HG02798 (cell line): Measurements from ENCODE around the gene HIF1A.
"Not testable (repeated sequence)": the region's sequence is repeated elsewhere in the genome, so short reads cannot be mapped to it uniquely, and the experiment has no call there.

Experiments used
- ATAC-seq: cut with Tn5 transposase; IDR thresholded peaks from one replicate; pipeline ENCODE4 v1.9.1; 2021; ENCODE audit warnings: mild to moderate bottlenecking; ENCODE audit not compliant: unreplicated experiment, poor library complexity

The HIF1A gene

GRCh38 chr14:61694830-61695694 is at the start of gene HIF1A:
TSS of gene HIF1A (plus strand) at chr14:61695513. CDS start at chr14:61695805, 292 bp downstream.
- ATAC-seq = peak; percentile 96

- ATAC-seq = no peak
Measured at GRCh38 chr14:61646366-61647116, 48.8 kb upstream of the HIF1A start.

GRCh38 chr14:61647704-61648103 is 47.6 kb upstream of the HIF1A start:
- no peak for ATAC-seq

DNA sequence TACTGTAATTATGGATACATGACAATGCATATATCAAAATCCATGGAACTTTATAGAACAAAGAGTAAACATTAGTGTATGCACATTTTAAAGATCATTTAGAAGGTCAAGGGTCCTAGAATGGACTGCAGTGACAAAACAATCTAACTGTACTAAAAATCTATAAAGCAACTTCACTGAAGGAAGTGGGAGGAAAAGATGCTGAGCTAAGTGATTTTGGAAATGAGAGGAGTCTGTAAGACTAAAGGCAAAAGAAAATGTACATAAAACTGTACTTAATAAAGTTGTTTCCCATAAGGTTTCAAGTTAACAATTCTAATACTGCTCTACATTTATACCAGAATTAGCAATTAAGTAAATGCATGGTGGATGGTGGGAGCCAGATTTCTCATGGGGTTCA is 46.9 kb upstream of the HIF1A start:
- ATAC-seq = no peak

GRCh38 chr14:61649283-61649682 is 46.0 kb upstream of the HIF1A start:
- ATAC-seq = no peak

GRCh38 chr14:61651355-61651754 is 44.0 kb upstream of the HIF1A start:
- no peak for ATAC-seq

DNA sequence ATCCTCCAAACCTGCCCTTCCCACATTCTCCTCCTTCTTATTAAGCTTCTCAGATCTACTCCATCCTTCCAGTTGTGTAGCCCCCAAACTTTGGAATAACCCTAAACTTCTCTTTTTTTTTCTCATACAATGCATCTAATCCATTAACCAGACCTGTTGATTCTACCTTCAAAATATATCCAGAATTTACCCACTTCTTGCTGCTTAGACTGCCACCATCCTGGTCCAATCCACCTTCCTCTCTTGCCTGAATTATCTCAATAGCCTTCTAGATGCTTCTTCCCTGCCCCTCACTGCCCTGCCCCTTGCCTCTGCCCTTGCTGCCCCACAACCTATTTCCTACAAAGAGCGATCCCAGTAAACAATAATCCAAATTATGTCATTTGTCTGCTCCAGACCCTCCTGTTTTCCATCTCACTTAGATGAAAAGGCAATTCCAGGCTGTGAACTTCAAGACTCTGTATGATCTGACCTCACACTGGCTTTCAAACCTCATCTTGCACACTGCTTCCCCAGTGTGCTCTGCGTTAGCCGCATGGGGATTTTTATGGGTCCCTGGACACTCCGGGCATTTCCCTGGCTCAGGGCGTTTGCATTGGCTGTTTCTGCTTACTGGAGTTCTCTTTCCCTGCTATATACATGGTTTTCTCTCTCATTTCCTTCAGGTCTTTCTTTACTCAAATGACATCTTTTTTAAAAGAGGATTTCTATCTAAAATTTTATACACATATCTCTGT is 42.6 kb upstream of the HIF1A start:
- ATAC-seq = no peak

DNA sequence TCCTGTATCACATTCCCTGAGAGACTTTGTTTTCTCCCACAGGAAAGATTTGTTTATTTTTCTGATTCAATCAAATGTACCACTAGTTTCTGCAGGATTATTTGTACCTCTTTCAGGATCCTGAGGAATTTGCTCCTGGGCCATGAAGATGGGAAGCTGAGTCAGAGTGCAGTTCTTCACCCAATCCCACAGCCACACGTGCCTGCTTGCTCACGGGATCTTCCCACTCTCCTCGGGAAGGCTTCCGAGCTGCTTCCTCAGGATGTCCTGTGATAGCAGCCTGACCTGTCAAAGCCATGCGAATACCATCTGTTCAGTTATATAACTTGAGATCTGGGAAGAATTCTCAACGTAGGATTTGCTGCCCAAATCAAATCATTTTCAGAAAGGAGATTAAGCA is 41.8 kb upstream of the HIF1A start:
- no peak for ATAC-seq

- no peak for ATAC-seq
Measured at GRCh38 chr14:61654026-61654425, 41.3 kb upstream of the HIF1A start.

DNA sequence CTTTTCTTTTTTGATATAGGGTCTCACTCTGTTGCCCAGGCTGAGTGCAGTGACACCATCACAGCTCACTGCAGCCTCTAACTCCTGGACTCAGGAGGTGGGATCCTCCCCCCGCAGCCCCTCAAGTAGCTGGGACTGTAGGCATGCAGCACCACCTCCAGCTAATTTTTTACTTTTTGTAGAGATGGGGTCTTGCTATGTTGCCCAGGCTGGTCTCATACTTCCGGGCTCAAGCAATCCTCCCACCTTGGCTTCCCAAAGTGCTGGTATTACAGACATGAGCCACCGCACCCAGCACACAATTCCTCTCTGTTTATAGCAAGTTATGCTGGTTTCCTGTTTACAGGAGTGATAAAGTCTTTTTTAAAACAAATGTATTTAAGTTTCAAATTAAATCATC is 39.5 kb upstream of the HIF1A start:
- no peak for ATAC-seq

DNA sequence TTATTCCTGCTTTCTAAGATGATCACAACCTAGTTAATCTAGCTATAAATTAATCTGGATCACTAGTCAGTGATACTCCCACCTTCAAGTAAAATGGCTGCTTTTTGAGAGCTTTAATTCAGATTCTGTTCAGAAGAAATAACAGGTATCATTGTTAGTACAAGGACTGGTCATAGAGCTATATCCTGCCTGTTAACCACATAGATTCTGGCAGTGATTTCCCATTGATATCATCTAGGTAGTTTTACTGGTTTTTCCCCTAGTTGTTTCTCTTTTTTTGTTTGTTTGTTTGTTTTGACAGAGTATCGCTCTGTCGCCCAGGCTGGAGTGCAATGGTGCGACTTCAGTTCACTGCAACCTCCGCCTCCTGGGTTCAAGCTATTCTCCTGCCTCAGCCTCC is 39.0 kb upstream of the HIF1A start:
- ATAC-seq = no peak

GRCh38 chr14:61658111-61658510 is 37.2 kb upstream of the HIF1A start:
- not testable (repeated sequence) for ATAC-seq

DNA sequence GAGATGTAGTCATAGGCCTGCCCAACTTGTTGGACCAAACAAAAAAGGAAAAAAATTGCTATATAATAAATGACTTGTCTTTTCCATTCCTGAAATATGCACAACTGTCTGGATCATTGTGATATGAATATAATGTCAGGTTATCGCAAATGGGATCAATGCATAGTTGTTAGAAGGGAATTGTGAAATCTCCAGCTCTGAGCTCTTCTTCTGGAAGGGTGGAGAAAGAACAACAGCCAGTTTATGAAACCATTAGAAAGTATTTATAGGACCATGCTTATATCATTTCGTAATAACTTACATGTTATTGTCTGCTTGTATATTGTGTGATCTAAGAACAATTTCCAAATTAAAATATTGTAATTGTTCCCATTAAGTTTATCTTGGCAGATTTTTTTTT is 35.7 kb upstream of the HIF1A start:
- no peak for ATAC-seq

- peak; percentile 41 for ATAC-seq
Measured at GRCh38 chr14:61661471-61662400, 33.6 kb upstream of the HIF1A start.

- peak; percentile 84 for ATAC-seq
Measured at GRCh38 chr14:61662437-61663311, 32.6 kb upstream of the HIF1A start.

DNA sequence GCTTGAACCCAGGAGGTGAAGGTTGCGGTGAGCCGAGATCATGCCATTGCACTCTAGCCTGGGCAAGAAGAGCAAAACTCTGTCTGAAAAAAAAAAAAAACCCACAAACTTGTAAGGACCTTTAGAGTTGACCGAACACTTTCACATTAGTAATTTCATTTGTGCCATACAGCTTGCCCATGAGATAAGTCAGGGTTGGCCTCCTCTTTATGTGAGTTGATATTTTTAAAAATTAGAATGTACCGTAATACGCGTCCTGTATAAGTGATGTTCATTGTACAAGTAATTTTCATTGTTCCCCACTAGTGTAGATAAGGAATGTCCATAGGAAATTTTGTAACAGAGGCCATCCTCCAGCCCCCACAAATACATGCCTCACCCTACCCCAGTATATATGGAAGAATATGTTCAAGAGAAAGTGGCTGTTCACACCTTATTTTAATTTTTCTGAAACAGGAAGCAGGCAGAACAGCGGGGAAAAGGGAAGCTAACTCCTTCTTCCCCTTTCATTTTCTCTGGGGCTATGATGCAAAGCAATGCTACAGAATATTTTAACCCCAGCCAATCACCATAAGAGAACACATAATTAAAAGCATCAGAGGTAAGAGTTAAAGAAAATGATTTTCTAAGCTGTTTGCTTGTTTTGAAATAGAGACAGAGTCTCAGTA is 31.9 kb upstream of the HIF1A start:
- peak; percentile 15 for ATAC-seq

GRCh38 chr14:61668282-61668681 is 27.0 kb upstream of the HIF1A start:
- no peak for ATAC-seq

DNA sequence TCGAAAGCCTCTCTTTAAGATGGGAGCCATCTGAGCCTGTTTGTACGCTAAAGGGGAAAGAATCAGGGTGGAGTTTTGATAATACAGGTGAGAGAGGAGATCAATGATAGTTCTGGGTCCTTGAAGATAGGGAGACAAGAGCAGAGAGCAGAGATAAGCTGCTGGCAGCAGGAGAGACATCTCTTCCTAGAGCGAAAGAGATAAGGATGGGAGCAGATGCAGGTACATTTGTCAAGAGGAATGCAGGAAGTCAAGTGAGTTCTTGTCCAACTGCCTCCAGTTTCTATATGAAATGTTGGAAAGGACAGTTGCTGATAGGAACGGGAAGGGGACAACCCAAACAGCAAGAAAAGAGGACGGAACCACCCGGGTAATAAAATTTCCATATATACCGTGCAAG is 24.7 kb upstream of the HIF1A start:
- no peak for ATAC-seq
